Measurements from ENCODE around the gene CACNG5. TPM values are rescaled to one million over a fixed set of nuclear protein-coding genes. Genes with fewer than 3 reads are reported as not detected.

Gene CACNG5
- total RNA-seq, 3 donors from 2014 or later (not counting 1 experiment from before 2014, with no cell fraction given): not detected

DNA sequence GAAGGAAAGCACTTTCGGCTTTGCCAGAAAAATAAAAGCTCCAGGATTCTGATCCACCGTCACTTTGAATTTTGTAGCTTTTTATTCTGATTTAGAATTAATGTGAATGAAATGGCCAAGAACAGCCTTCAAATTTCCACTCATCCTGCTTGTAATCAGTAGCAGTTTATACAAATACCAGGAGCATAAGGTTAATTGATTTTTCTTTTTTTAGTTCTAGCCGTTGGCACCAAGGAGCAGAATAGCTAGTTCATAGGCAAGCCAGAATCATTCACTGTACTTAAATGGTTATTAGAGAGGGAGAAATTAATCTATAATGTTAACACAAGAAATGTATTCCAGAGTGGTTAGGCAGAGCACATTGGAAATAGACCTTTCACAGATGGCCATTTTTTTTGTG, 41.1 kb upstream of the CACNG5 start:
- TF ChIP-seq, protein P1, sequence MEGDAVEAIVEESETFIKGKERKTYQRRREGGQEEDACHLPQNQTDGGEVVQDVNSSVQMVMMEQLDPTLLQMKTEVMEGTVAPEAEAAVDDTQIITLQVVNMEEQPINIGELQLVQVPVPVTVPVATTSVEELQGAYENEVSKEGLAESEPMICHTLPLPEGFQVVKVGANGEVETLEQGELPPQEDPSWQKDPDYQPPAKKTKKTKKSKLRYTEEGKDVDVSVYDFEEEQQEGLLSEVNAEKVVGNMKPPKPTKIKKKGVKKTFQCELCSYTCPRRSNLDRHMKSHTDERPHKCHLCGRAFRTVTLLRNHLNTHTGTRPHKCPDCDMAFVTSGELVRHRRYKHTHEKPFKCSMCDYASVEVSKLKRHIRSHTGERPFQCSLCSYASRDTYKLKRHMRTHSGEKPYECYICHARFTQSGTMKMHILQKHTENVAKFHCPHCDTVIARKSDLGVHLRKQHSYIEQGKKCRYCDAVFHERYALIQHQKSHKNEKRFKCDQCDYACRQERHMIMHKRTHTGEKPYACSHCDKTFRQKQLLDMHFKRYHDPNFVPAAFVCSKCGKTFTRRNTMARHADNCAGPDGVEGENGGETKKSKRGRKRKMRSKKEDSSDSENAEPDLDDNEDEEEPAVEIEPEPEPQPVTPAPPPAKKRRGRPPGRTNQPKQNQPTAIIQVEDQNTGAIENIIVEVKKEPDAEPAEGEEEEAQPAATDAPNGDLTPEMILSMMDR (IDR thresholded peaks at IDR 0.05): no peak
- ATAC-seq (no peak), DNase-seq (no peak)
- Histone ChIP-seq H3K4me3 (ENCODE audit: low read length) (no peak overlapping the region), H3K27ac (ENCODE audit: low read length) (no peak overlapping the region), H3K9me3 (ENCODE audit: control insufficient read depth, insufficient read depth, low read length) (no peaks in the 10 kb centered on the region), H3K4me1 (ENCODE audit: control insufficient read depth, insufficient read depth, low read length) (peaks cover 6% of the 10 kb centered on the region), H3K27me3 (ENCODE audit: control insufficient read depth, insufficient read depth, low read length) (no peaks in the 10 kb centered on the region), H3K36me3 (ENCODE audit: control insufficient read depth, insufficient read depth, low read length) (peaks cover 5% of the 10 kb centered on the region)
- Mint-ChIP-seq H3K9me3 (no peaks in the 10 kb centered on the region), H3K36me3 (no peaks in the 10 kb centered on the region), H3K27ac (no peak overlapping the region), H3K27me3 (ENCODE audit: low read depth in 2 of 2) (no peaks in the 10 kb centered on the region), H3K4me1 (peaks cover 8 to 15% of the 10 kb centered on the region in 2 donors), H3K4me3 (no peak overlapping the region)
- intact Hi-C loops (cut with micrococcal nuclease): no loop called here
- WGBS (ENCODE audit: insufficient coverage): 93% methylated on average over 2 of the region's 3 CpGs

DNA sequence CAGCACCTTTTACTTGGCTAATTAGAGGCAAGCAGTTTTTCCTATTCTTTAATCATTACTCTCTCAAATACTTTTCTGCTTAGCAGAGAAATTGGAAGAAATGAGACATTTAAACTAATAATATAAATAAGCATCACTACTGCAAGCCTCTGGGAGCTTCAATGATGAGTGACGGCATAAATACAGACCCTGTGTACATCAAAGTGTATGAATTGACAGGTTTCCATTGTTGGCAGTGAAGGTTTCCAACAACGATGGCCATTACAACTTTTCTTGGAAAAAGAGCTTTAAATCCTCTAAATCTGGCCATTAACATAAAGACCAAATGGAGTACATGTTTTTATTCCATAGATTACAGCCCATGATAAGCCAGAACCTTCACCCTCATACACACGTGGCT, 39.4 kb upstream of the CACNG5 start:
- intact Hi-C loops (cut with micrococcal nuclease): no loop called here
- no peaks in the 10 kb centered on the region for H3K27me3 Mint-ChIP-seq (ENCODE audit: low read depth in 2 of 2)
- Histone ChIP-seq H3K4me1 (ENCODE audit: control insufficient read depth, insufficient read depth, low read length) (peaks cover 6% of the 10 kb centered on the region), H3K27me3 (ENCODE audit: control insufficient read depth, insufficient read depth, low read length) (no peaks in the 10 kb centered on the region), H3K4me3 (ENCODE audit: low read length) (no peak overlapping the region), H3K27ac (ENCODE audit: low read length) (no peak overlapping the region), H3K36me3 (ENCODE audit: control insufficient read depth, insufficient read depth, low read length) (no peaks in the 10 kb centered on the region), H3K9me3 (ENCODE audit: control insufficient read depth, insufficient read depth, low read length) (peaks cover 5% of the 10 kb centered on the region)
- H3K36me3 Mint-ChIP-seq: no peaks in the 10 kb centered on the region
- TF ChIP-seq, protein P1 (IDR thresholded peaks at IDR 0.05): no peak
- ATAC-seq (no peak), DNase-seq (no peak)
- no peak overlapping the region for H3K4me3 Mint-ChIP-seq
- no peaks in the 10 kb centered on the region for H3K9me3 Mint-ChIP-seq
- WGBS (ENCODE audit: insufficient coverage): 87% methylated on average over 3 of the region's 3 CpGs
- no peak overlapping the region for H3K27ac Mint-ChIP-seq
- peaks cover 8 to 19% of the 10 kb centered on the region in 2 donors for H3K4me1 Mint-ChIP-seq

DNA sequence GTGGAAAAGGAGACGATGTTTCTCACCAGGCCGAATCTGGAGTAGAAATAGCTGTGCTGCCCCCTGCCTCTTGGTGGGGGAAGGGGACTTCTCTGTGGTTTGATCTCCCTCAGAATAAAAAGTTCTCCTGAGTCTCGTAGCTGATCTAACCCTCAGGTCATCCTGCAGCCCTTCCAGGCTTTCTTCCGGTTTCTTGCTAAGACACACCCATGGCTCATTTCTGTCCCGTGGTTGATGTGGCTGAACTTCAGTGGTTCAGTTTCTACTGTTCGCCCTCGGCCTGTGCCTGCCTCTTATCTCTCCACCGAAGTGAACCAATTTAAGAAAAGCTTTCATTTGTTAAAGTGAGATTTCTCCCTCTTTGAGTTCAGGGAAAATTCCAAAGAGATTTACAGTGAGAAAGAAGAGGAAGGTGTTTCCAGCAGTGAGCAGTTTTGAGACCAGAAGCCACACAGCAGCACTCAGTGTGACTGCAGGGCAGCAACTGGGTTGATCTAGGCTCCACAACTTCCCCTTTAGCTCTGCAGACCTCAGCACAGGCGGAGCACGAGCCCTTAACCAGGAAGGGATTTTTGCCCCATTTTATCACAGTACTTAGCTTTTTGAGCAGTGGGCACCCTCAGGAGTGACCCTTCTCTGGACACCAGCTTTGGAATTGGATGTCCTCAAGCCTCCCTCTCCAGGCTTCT, 34.9 kb upstream of the CACNG5 start:
- WGBS (ENCODE audit: insufficient coverage): 81% methylated on average over 10 of the region's 10 CpGs
- Histone ChIP-seq H3K27me3 (ENCODE audit: control insufficient read depth, insufficient read depth, low read length) (no peaks in the 10 kb centered on the region), H3K36me3 (ENCODE audit: control insufficient read depth, insufficient read depth, low read length) (no peaks in the 10 kb centered on the region), H3K4me3 (ENCODE audit: low read length) (no peak overlapping the region), H3K27ac (ENCODE audit: low read length) (no peak overlapping the region), H3K4me1 (ENCODE audit: control insufficient read depth, insufficient read depth, low read length) (no peaks in the 10 kb centered on the region), H3K9me3 (ENCODE audit: control insufficient read depth, insufficient read depth, low read length) (peaks cover 5% of the 10 kb centered on the region)
- no peak overlapping the region for H3K4me3 Mint-ChIP-seq
- TF ChIP-seq, protein P1 (IDR thresholded peaks at IDR 0.05): no peak
- DNase-seq (no peak), ATAC-seq (no peak)
- peak overlapping the region in 1 of 2 donors; percentile 65 for H3K27ac Mint-ChIP-seq
- no peaks in the 10 kb centered on the region for H3K9me3 Mint-ChIP-seq
- H3K27me3 Mint-ChIP-seq (ENCODE audit: low read depth in 2 of 2): no peaks in the 10 kb centered on the region
- intact Hi-C loops (cut with micrococcal nuclease): no loop called here
- H3K4me1 Mint-ChIP-seq: peaks cover 0 to 15% of the 10 kb centered on the region in 2 donors
- no peaks in the 10 kb centered on the region for H3K36me3 Mint-ChIP-seq

DNA sequence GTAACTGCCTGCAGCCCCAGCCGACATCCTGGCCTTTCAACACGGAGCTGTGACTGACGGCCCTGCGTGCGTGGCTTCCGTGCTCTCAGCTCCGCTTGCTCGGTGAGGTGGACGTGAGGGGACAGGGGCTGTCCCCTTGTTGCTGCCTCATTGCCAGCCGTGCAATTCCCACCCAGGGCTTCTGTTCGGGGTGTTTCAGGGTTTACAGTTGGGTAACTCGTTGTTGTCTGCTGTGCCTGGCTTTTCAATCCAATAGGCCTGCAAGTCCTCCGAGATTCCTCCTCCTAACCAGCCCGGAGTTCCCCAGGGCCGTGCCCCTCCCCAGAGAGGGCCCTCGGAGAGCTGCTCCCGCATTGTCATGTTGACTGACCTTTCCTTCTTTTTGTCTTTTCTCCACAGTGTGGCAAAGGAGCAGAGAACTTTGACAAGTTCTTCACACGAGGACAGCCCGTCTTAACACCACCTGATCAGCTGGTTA, 31.4 kb upstream of the CACNG5 start:
- H3K4me1 Mint-ChIP-seq: peaks cover 6 to 24% of the 10 kb centered on the region in 2 donors
- Histone ChIP-seq H3K27me3 (ENCODE audit: control insufficient read depth, insufficient read depth, low read length) (no peaks in the 10 kb centered on the region), H3K4me1 (ENCODE audit: control insufficient read depth, insufficient read depth, low read length) (peaks cover 8% of the 10 kb centered on the region), H3K9me3 (ENCODE audit: control insufficient read depth, insufficient read depth, low read length) (peaks cover 5% of the 10 kb centered on the region), H3K4me3 (ENCODE audit: low read length) (no peak overlapping the region), H3K36me3 (ENCODE audit: control insufficient read depth, insufficient read depth, low read length) (no peaks in the 10 kb centered on the region), H3K27ac (ENCODE audit: low read length) (no peak overlapping the region)
- no peaks in the 10 kb centered on the region for H3K9me3 Mint-ChIP-seq
- DNase-seq: no peak
- no peak overlapping the region for H3K27ac Mint-ChIP-seq
- peaks cover 0 to 2% of the 10 kb centered on the region in 2 donors for H3K27me3 Mint-ChIP-seq (ENCODE audit: low read depth in 2 of 2)
- WGBS (ENCODE audit: insufficient coverage): 95% methylated on average over 19 of the region's 19 CpGs
- intact Hi-C loops (cut with micrococcal nuclease): no loop called here
- no peak for ATAC-seq
- H3K4me3 Mint-ChIP-seq: no peak overlapping the region
- TF ChIP-seq, protein P1 (IDR thresholded peaks at IDR 0.05): no peak
- no peaks in the 10 kb centered on the region for H3K36me3 Mint-ChIP-seq

Data from natural killer cell (primary cell).